Body of pancreas (tissue), 4 donors: Measurements from ENCODE around the gene WDR7. TPM values are rescaled to one million over a fixed set of nuclear protein-coding genes. Genes with fewer than 3 reads are reported as not detected.

Source experiments
- ATAC-seq: fragments of 150-250 bp; one replicate; pipeline ENCODE4 v1.9.1; 2016
- DNase-seq, 4 donors: peaks; one replicate each; pipeline ENCODE4 v3.0.0-alpha.2; 2019
- H3K27ac ChIP-seq, 4 donors: fragments of 200-600 bp; sonication (generic); 1 replicate in 3 of 4; 2 replicates in 1 of 4; pipeline versions ENCODE4 v1.5.1 to v1.6.1; 2016 to 2019; ENCODE audit warnings: mild to moderate bottlenecking in 1 of 4, mixed read lengths in 1 of 4, moderate library complexity in 1 of 4
- H3K27me3 ChIP-seq, 2 donors: fragments of 200-600 bp; sonication (generic); one replicate each; pipeline ENCODE4 v1.6.0; 2016; ENCODE audit warnings: mild to moderate bottlenecking in 1 of 2
- H3K36me3 ChIP-seq, 2 donors: fragments of 200-600 bp; sonication (generic); replicated peaks in 1 of 2; 2 replicates each; pipeline ENCODE4 v1.5.1; 2016; ENCODE audit warnings: low read depth in 2 of 2; ENCODE audit not compliant: insufficient read depth in 1 of 2
- H3K4me1 ChIP-seq: fragments of 200-600 bp; sonication (generic); one replicate; pipeline ENCODE4 v1.6.0; 2016
- H3K4me3 ChIP-seq, 2 donors: fragments of 200-600 bp; sonication (generic); 1 replicate in 1 of 2; 2 replicates in 1 of 2; pipeline ENCODE4 v1.5.1; 2016 to 2019
- H3K9me3 ChIP-seq, 3 donors: fragments of 200-600 bp; sonication (generic); 1 replicate in 2 of 3; 2 replicates in 1 of 3; pipeline ENCODE4 v1.5.1; 2016
- CTCF ChIP-seq, 7 experiments: fragments of 450-650 bp in 4 of 7; fragments of 200-600 bp in 3 of 7; sonication (generic) in 3 of 7; IDR thresholded peaks; one replicate each; pipeline ENCODE4 v1.5.1; 2016 to 2019; ENCODE audit warnings: antibody characterized with exemption in 7 of 7
- POLR2A ChIP-seq, 3 donors: fragments of 450-650 bp; IDR thresholded peaks; one replicate each; pipeline ENCODE4 v1.6.1; 2016; ENCODE audit warnings: antibody characterized with exemption in 3 of 3, mild to moderate bottlenecking in 2 of 3
- WGBS, 2 donors: methylation state at CpG; one replicate each; pipeline ENCODE4 v1.1.5; 2017; 5-methylcytosine and 5-hydroxymethylcytosine counted together
- intact Hi-C: fragments of 100-400 bp; cut with DNase I; formaldehyde crosslinking; loops from one replicate; pipeline ENCODE4 v1.15.1; 2023
- total RNA-seq, 2 donors: library from RNA; depleted of rRNA; stranded (reverse); fragments of >200 nt; gene quantifications; one replicate each; pipeline ENCODE4 v1.1.0, GENCODE V29; 2016

Gene WDR7
- total RNA-seq, 2 donors from 2014 or later, result 16.3 to 21.4 TPM

- ATAC-seq (no peak), DNase-seq (no peak)
- no peaks in the 10 kb centered on the region for H3K36me3 ChIP-seq
- no peak overlapping the region for H3K4me3 ChIP-seq
- no peaks in the 10 kb centered on the region for H3K27me3 ChIP-seq
- H3K27ac ChIP-seq, result no peak overlapping the region
- H3K4me1 ChIP-seq, result peaks cover 20% of the 10 kb centered on the region
- WGBS, 2 donors, result 39 to 54% methylated on average over 2 of the region's 2 CpGs
- TF ChIP-seq POLR2A (IDR thresholded peaks at IDR 0.05), result no peak
- no peak for TF ChIP-seq CTCF (IDR thresholded peaks at IDR 0.05)
- no peaks in the 10 kb centered on the region for H3K9me3 ChIP-seq
- intact Hi-C loops, result no loop called here
Observed at GRCh38 chr18:56662902-56663301, 11.7 kb downstream of the WDR7 start.

GRCh38 chr18:56672391-56672790 lies 21.2 kb downstream of the WDR7 start:
- Histone ChIP-seq H3K27ac (no peak overlapping the region), H3K4me3 (no peak overlapping the region), H3K27me3 (no peaks in the 10 kb centered on the region), H3K4me1 (peaks cover 6% of the 10 kb centered on the region), H3K9me3 (no peaks in the 10 kb centered on the region), H3K36me3 (no peaks in the 10 kb centered on the region)
- TF ChIP-seq POLR2A (IDR thresholded peaks at IDR 0.05) (no peak), CTCF (IDR thresholded peaks at IDR 0.05) (no peak)
- no peak for DNase-seq
- ATAC-seq, result no peak
- intact Hi-C loops, result no loop called here
- 74 to 82% methylated on average over 8 of the region's 8 CpGs for WGBS, 2 donors

- Histone ChIP-seq H3K4me1 (peaks cover 6% of the 10 kb centered on the region), H3K27ac (no peak overlapping the region), H3K36me3 (no peaks in the 10 kb centered on the region), H3K27me3 (no peaks in the 10 kb centered on the region), H3K9me3 (no peaks in the 10 kb centered on the region), H3K4me3 (no peak overlapping the region)
- DNase-seq, result no peak
- intact Hi-C loops, result no loop called here
- ATAC-seq, result no peak
- 84 to 86% methylated on average over 3 of the region's 3 CpGs for WGBS, 2 donors
- TF ChIP-seq CTCF (IDR thresholded peaks at IDR 0.05), result no peak
- no peak for TF ChIP-seq POLR2A (IDR thresholded peaks at IDR 0.05)
Observed at GRCh38 chr18:56672981-56673380, 21.8 kb downstream of the WDR7 start.

GRCh38 chr18:56676639-56677038 lies 25.5 kb downstream of the WDR7 start:
- Histone ChIP-seq H3K4me1 (no peaks in the 10 kb centered on the region), H3K9me3 (no peaks in the 10 kb centered on the region), H3K4me3 (no peak overlapping the region), H3K27ac (no peak overlapping the region), H3K27me3 (no peaks in the 10 kb centered on the region), H3K36me3 (no peaks in the 10 kb centered on the region)
- TF ChIP-seq CTCF (IDR thresholded peaks at IDR 0.05), result no peak
- TF ChIP-seq POLR2A (IDR thresholded peaks at IDR 0.05), result no peak
- ATAC-seq (no peak), DNase-seq (no peak)
- intact Hi-C loops, result no loop called here
- 40% methylated on average over 2 of the region's 2 CpGs for WGBS, 2 donors

- Histone ChIP-seq H3K4me1 (no peaks in the 10 kb centered on the region), H3K36me3 (no peaks in the 10 kb centered on the region), H3K27ac (no peak overlapping the region), H3K9me3 (no peaks in the 10 kb centered on the region), H3K4me3 (no peak overlapping the region), H3K27me3 (no peaks in the 10 kb centered on the region)
- 77 to 79% methylated on average over 4 of the region's 4 CpGs for WGBS, 2 donors
- no peak for ATAC-seq
- no peak for DNase-seq
- intact Hi-C loops, result no loop called here
- TF ChIP-seq CTCF (IDR thresholded peaks at IDR 0.05) (no peak), POLR2A (IDR thresholded peaks at IDR 0.05) (no peak)
Observed at GRCh38 chr18:56678836-56679565, 27.8 kb downstream of the WDR7 start.
